ENCODE results near the gene PLA2G2F. TPM values are rescaled to one million over a fixed set of nuclear protein-coding genes. Genes with fewer than 3 reads are reported as not detected.

PLA2G2F gene, protein sequence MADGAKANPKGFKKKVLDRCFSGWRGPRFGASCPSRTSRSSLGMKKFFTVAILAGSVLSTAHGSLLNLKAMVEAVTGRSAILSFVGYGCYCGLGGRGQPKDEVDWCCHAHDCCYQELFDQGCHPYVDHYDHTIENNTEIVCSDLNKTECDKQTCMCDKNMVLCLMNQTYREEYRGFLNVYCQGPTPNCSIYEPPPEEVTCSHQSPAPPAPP
- total RNA-seq, result not detected
- total RNA-seq (2013), result not detected
- total RNA-seq, result 0 to 0.07 (median 0) reads per million in 29 experiments

DNA sequence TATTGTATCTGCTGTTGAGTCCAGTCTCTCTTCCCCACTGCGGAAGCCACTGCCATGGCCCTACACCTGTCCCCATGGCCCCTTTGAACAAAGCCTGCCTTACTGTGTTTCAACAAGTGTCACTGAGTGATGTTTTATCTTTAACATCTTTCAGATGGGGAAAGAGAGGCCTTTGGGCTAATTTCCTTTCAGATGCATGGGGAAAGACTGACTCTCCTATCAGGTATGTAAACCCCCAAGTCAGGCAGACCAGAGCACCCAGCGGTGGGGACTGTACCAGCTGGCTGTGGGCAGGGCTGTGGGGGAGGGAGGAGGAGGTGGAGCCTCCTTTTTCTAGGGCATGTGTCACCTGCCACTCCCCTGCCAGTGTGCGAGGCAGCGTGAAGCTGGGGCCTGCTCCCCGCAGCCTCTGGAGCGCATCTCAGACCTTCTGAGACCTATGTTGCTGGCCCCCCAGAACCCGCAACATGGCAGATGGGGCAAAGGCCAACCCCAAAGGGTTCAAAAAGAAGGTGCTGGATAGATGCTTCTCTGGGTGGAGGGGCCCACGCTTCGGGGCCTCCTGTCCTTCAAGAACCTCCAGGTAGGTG lies at the start of gene PLA2G2F:
Gene PLA2G2F, plus strand, starts transcription at position 363 of the 590 bp plus-strand sequence. Its CDS starts 105 bp downstream, at position 468.
- Histone ChIP-seq H3K9me3 (no peaks in the 10 kb centered on the region), H3K27me3 (replicated peaks in 1 of 2; ENCODE audit: control insufficient read depth in 2 of 2, extremely low read depth in 1 of 2, insufficient read depth in 2 of 2, low read length in 1 of 2) (peaks cover 0 to 28% of the 10 kb centered on the region in 2 experiments), H3K36me3 (ENCODE audit: control insufficient read depth in 2 of 2, extremely low read depth in 1 of 2, insufficient read depth in 1 of 2, low read length in 1 of 2) (no peaks in the 10 kb centered on the region), H3K4me1 (ENCODE audit: control insufficient read depth in 1 of 2, extremely low read depth in 1 of 2, insufficient read depth in 2 of 2, low read length in 2 of 2) (no peaks in the 10 kb centered on the region), H3K27ac (ENCODE audit: low read length) (no peak within 1 kb of the TSS), H3K4me3 (ENCODE audit: control insufficient read depth in 1 of 2, extremely low read depth in 1 of 2, low read length in 1 of 2) (no peak within 1 kb of the TSS)
- no peaks in the 10 kb centered on the region for H3K4me1 Mint-ChIP-seq
- 69% methylated on average over 4 of the region's 9 CpGs for WGBS (ENCODE audit: insufficient coverage)
- H3K9me3 Mint-ChIP-seq, result no peaks in the 10 kb centered on the region
- DNase-seq (no peak), ATAC-seq (replicated peaks in 1 of 4) (no peak)
- H3K4me3 Mint-ChIP-seq, result no peak within 1 kb of the TSS
- POLR2A ChIA-PET, result no interaction called here
- H3K27me3 Mint-ChIP-seq, result peaks cover 11 to 16% of the 10 kb centered on the region in 2 donors
- H3K27ac Mint-ChIP-seq, result no peak within 1 kb of the TSS
- H3K36me3 Mint-ChIP-seq, result no peaks in the 10 kb centered on the region
- CTCF ChIA-PET, result no interaction called here

DNA sequence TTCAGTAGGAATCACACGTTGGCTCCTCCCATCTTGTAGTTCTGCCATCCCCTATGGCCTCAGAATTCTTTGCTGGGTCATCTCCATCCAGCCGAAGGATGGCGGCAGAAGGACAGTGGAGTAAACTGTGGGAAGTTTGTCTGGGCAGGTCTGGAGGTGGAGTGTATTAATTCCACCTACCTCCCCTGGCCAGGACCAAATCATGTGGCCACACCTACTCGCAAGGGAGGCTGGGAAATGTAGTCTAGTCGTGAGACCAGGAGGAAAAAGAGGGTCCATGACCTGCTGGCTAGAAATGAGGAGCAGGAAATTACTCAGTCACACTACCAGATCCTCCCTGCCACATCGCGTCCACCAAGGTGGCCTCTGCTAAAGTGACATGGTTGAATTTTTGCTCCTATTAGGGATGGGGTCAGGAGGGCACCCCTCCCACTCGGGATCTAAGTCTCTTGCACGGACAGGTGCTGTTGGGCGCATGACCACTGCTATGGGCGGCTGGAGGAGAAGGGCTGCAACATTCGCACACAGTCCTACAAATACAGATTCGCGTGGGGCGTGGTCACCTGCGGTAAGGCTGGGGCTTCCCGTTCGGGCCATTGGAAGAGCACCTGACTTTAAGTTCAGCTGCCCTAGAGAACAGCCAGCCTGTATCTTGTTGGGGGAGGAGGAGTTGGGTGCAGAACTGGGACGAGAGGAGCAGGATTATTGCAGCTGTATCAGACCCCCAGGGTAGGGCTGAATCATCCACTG lies 49.6 kb upstream of the PLA2G2F start:
- Histone ChIP-seq H3K4me3 (ENCODE audit: control insufficient read depth in 1 of 2, extremely low read depth in 1 of 2, low read length in 1 of 2) (no peak overlapping the region), H3K36me3 (ENCODE audit: control insufficient read depth in 2 of 2, extremely low read depth in 1 of 2, insufficient read depth in 1 of 2, low read length in 1 of 2) (no peaks in the 10 kb centered on the region), H3K27me3 (replicated peaks in 1 of 2; ENCODE audit: control insufficient read depth in 2 of 2, extremely low read depth in 1 of 2, insufficient read depth in 2 of 2, low read length in 1 of 2) (peaks cover 0 to 25% of the 10 kb centered on the region in 2 experiments), H3K9me3 (no peaks in the 10 kb centered on the region), H3K4me1 (ENCODE audit: control insufficient read depth in 1 of 2, extremely low read depth in 1 of 2, insufficient read depth in 2 of 2, low read length in 2 of 2) (no peaks in the 10 kb centered on the region), H3K27ac (ENCODE audit: low read length) (no peak overlapping the region)
- POLR2A ChIA-PET, result no interaction called here
- H3K9me3 Mint-ChIP-seq, result no peaks in the 10 kb centered on the region
- CTCF ChIA-PET, result no interaction called here
- DNase-seq (no peak), ATAC-seq (replicated peaks in 1 of 4) (no peak)
- H3K36me3 Mint-ChIP-seq, result no peaks in the 10 kb centered on the region
- H3K27ac Mint-ChIP-seq, result peak overlapping the region in 1 of 2 donors; percentile 52
- peaks cover 5 to 8% of the 10 kb centered on the region in 2 donors for H3K27me3 Mint-ChIP-seq
- H3K4me3 Mint-ChIP-seq, result no peak overlapping the region
- 81% methylated on average over 5 of the region's 19 CpGs for WGBS (ENCODE audit: insufficient coverage)
- no peaks in the 10 kb centered on the region for H3K4me1 Mint-ChIP-seq

DNA sequence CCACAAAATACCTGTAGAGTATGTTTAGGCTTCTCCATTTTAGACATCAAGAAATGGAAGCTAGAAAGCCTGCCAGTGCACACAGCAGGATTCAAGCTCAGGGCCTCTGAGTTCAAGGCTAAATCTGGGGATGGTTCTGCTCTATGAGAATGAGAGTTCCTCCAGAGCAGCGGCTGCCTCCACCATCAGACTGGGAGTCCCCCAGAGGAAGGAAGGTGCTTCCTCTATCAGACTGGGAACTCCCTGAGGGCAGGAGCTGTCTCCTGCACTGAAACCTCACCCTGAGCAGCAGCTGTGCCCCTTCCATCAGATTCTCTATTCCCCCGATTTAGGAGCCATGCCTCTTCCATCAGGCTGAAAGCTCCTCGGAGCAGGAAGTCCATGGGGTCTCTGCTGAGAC lies 49.0 kb upstream of the PLA2G2F start:
- H3K27ac Mint-ChIP-seq, result no peak overlapping the region
- ChIA-PET POLR2A (no interaction called here), CTCF (interaction anchor here in 1 of 2 donors (1.0 kb wide), 1 partner anchor 8 kb away, joined by 3 read pairs; no protein-coding TSS in a partner anchor)
- no peaks in the 10 kb centered on the region for H3K4me1 Mint-ChIP-seq
- Histone ChIP-seq H3K36me3 (ENCODE audit: control insufficient read depth in 2 of 2, extremely low read depth in 1 of 2, insufficient read depth in 1 of 2, low read length in 1 of 2) (no peaks in the 10 kb centered on the region), H3K9me3 (no peaks in the 10 kb centered on the region), H3K4me1 (ENCODE audit: control insufficient read depth in 1 of 2, extremely low read depth in 1 of 2, insufficient read depth in 2 of 2, low read length in 2 of 2) (no peaks in the 10 kb centered on the region), H3K4me3 (ENCODE audit: control insufficient read depth in 1 of 2, extremely low read depth in 1 of 2, low read length in 1 of 2) (no peak overlapping the region), H3K27ac (ENCODE audit: low read length) (no peak overlapping the region), H3K27me3 (replicated peaks in 1 of 2; ENCODE audit: control insufficient read depth in 2 of 2, extremely low read depth in 1 of 2, insufficient read depth in 2 of 2, low read length in 1 of 2) (peaks cover 0 to 25% of the 10 kb centered on the region in 2 experiments)
- H3K4me3 Mint-ChIP-seq, result no peak overlapping the region
- H3K9me3 Mint-ChIP-seq, result no peaks in the 10 kb centered on the region
- no peaks in the 10 kb centered on the region for H3K36me3 Mint-ChIP-seq
- 82% methylated on average over 3 of the region's 3 CpGs for WGBS (ENCODE audit: insufficient coverage)
- ATAC-seq (replicated peaks in 1 of 4) (no peak), DNase-seq (no peak)
- peaks cover 5 to 8% of the 10 kb centered on the region in 2 donors for H3K27me3 Mint-ChIP-seq

DNA sequence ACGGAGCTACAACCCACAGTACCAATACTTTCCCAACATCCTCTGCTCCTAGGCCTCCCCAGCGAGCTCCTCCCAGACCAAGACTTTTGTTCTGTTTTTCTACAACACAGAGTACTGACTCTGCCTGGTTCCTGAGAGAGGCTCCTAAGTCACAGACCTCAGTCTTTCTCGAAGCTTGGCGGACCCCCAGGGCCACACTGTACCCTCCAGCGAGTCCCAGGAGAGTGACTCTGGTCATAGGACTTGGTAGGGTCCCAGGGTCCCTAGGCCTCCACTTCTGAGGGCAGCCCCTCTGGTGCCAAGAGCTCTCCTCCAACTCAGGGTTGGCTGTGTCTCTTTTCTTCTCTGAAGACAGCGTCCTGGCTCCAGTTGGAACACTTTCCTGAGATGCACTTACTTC lies 48.5 kb upstream of the PLA2G2F start:
- WGBS (ENCODE audit: insufficient coverage), result 80% methylated on average over 6 of the region's 6 CpGs
- ATAC-seq (replicated peaks in 1 of 4), result no peak
- no peaks in the 10 kb centered on the region for H3K9me3 Mint-ChIP-seq
- peaks cover 5 to 8% of the 10 kb centered on the region in 2 donors for H3K27me3 Mint-ChIP-seq
- Histone ChIP-seq H3K4me1 (ENCODE audit: control insufficient read depth in 1 of 2, extremely low read depth in 1 of 2, insufficient read depth in 2 of 2, low read length in 2 of 2) (no peaks in the 10 kb centered on the region), H3K4me3 (ENCODE audit: control insufficient read depth in 1 of 2, extremely low read depth in 1 of 2, low read length in 1 of 2) (no peak overlapping the region), H3K9me3 (no peaks in the 10 kb centered on the region), H3K27ac (ENCODE audit: low read length) (no peak overlapping the region), H3K27me3 (replicated peaks in 1 of 2; ENCODE audit: control insufficient read depth in 2 of 2, extremely low read depth in 1 of 2, insufficient read depth in 2 of 2, low read length in 1 of 2) (peaks cover 0 to 25% of the 10 kb centered on the region in 2 experiments), H3K36me3 (ENCODE audit: control insufficient read depth in 2 of 2, extremely low read depth in 1 of 2, insufficient read depth in 1 of 2, low read length in 1 of 2) (no peaks in the 10 kb centered on the region)
- no peak overlapping the region for H3K4me3 Mint-ChIP-seq
- ChIA-PET POLR2A (no interaction called here), CTCF (interaction anchor here in 1 of 2 donors (1.0 kb wide), 1 partner anchor 9 kb away, joined by 3 read pairs; no protein-coding TSS in a partner anchor)
- H3K4me1 Mint-ChIP-seq, result no peaks in the 10 kb centered on the region
- no peak overlapping the region for H3K27ac Mint-ChIP-seq
- H3K36me3 Mint-ChIP-seq, result no peaks in the 10 kb centered on the region
- DNase-seq, result no peak

DNA sequence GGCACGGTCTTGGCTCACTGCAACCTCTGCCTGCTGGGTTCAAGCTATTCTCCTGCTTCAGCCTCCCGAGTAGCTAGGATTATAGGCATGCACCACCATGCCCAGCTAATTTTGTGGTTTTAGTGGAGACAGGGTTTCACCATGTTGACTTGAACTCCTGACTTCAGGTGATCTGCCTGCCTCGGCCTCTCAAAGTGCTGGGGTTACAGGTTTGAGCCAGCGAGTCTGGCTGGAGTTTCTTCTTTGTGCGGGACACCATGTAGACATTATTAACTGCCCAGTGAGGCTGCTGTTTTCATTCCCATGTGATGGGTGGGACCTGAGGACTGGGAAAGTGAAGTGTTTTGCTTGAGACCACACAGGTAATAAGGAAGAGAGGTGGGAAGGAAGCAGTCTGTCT lies 45.8 kb upstream of the PLA2G2F start:
- Histone ChIP-seq H3K9me3 (no peaks in the 10 kb centered on the region), H3K27me3 (replicated peaks in 1 of 2; ENCODE audit: control insufficient read depth in 2 of 2, extremely low read depth in 1 of 2, insufficient read depth in 2 of 2, low read length in 1 of 2) (peaks cover 0 to 18% of the 10 kb centered on the region in 2 experiments), H3K4me1 (ENCODE audit: control insufficient read depth in 1 of 2, extremely low read depth in 1 of 2, insufficient read depth in 2 of 2, low read length in 2 of 2) (no peaks in the 10 kb centered on the region), H3K27ac (ENCODE audit: low read length) (no peak overlapping the region), H3K4me3 (ENCODE audit: control insufficient read depth in 1 of 2, extremely low read depth in 1 of 2, low read length in 1 of 2) (no peak overlapping the region), H3K36me3 (ENCODE audit: control insufficient read depth in 2 of 2, extremely low read depth in 1 of 2, insufficient read depth in 1 of 2, low read length in 1 of 2) (no peaks in the 10 kb centered on the region)
- no peaks in the 10 kb centered on the region for H3K4me1 Mint-ChIP-seq
- peaks cover 6 to 7% of the 10 kb centered on the region in 2 donors for H3K27me3 Mint-ChIP-seq
- POLR2A ChIA-PET, result no interaction called here
- 87% methylated on average over 5 of the region's 5 CpGs for WGBS (ENCODE audit: insufficient coverage)
- no peak overlapping the region for H3K4me3 Mint-ChIP-seq
- no peak for ATAC-seq (replicated peaks in 1 of 4)
- H3K36me3 Mint-ChIP-seq, result no peaks in the 10 kb centered on the region
- no peak for DNase-seq
- H3K27ac Mint-ChIP-seq, result no peak overlapping the region
- no peaks in the 10 kb centered on the region for H3K9me3 Mint-ChIP-seq
- CTCF ChIA-PET, result no interaction called here

DNA sequence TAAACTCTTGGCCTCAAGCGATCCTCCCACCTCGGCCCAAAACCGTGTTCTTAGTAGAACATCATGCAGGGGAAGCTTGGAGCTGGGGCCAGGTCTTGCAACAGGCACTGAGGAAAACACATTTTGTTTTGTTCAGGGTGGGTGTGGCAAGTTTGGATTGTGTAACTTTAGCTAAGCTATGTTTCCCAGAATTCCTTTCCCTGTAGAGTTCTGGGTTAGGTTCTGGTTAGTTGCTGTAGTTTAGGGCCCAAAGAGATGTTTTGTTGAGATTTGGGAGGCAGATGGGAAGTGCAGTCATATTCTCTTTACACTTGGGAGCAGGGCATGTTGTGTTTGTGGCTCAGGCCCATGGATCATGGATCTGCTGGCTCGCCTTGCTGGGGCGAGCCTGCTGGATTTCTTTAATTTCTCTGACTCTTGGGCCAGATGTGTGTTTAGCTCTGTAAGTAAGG lies 45.2 kb upstream of the PLA2G2F start:
- Mint-ChIP-seq H3K4me1 (no peaks in the 10 kb centered on the region), H3K27me3 (peaks cover 6 to 7% of the 10 kb centered on the region in 2 donors), H3K27ac (no peak overlapping the region), H3K4me3 (no peak overlapping the region), H3K36me3 (no peaks in the 10 kb centered on the region), H3K9me3 (no peaks in the 10 kb centered on the region)
- no peaks in the 10 kb centered on the region for H3K4me1 ChIP-seq (ENCODE audit: control insufficient read depth in 1 of 2, extremely low read depth in 1 of 2, insufficient read depth in 2 of 2, low read length in 2 of 2)
- H3K4me3 ChIP-seq (ENCODE audit: control insufficient read depth in 1 of 2, extremely low read depth in 1 of 2, low read length in 1 of 2), result no peak overlapping the region
- H3K27me3 ChIP-seq (replicated peaks in 1 of 2; ENCODE audit: control insufficient read depth in 2 of 2, extremely low read depth in 1 of 2, insufficient read depth in 2 of 2, low read length in 1 of 2), result peaks cover 0 to 18% of the 10 kb centered on the region in 2 experiments
- DNase-seq (no peak), ATAC-seq (replicated peaks in 1 of 4) (no peak)
- H3K9me3 ChIP-seq, result no peaks in the 10 kb centered on the region
- WGBS (ENCODE audit: insufficient coverage), result 100% methylated on average over 2 of the region's 5 CpGs
- CTCF ChIA-PET, result no interaction called here
- H3K27ac ChIP-seq (ENCODE audit: low read length), result no peak overlapping the region
- H3K36me3 ChIP-seq (ENCODE audit: control insufficient read depth in 2 of 2, extremely low read depth in 1 of 2, insufficient read depth in 1 of 2, low read length in 1 of 2), result no peaks in the 10 kb centered on the region
- POLR2A ChIA-PET, result no interaction called here

All from T-cell (primary cell).